SK-N-SH treated with all-trans-retinoic acid at 6 μM for 48 hours (cell line): Measurements from ENCODE around the gene TMEM9.

Source experiments
- ATAC-seq: fragments of 200-7000 bp; cut with Tn5 transposase; 3 replicates; pipeline ENCODE4 v1.9.1; 2020; ENCODE audit warnings: mild to moderate bottlenecking, moderate library complexity
- ARNTL ChIP-seq: fragments of 450-650 bp; formaldehyde crosslinking; IDR thresholded peaks from 2 replicates; pipeline ENCODE4 v1.5.0; 2020; ENCODE audit warnings: low read depth, mild to moderate bottlenecking, moderate library complexity, borderline replicate concordance
- CSDC2 ChIP-seq: fragments of 250-450 bp; sonication (Bioruptor Pico); IDR thresholded peaks from 2 replicates; pipeline ENCODE4 v1.5.0; 2020; ENCODE audit warnings: mild to moderate bottlenecking, moderate library complexity
- ESRRG ChIP-seq: fragments of 250-450 bp; sonication (Bioruptor Pico); IDR thresholded peaks from 2 replicates; pipeline ENCODE4 v1.6.1; 2021; ENCODE audit warnings: mild to moderate bottlenecking
- GLIS3 ChIP-seq: fragments of 250-450 bp; sonication (Bioruptor Pico); IDR thresholded peaks from 2 replicates; pipeline ENCODE4 v1.5.0; 2020; ENCODE audit warnings: mild to moderate bottlenecking, moderate library complexity
- ISL1 ChIP-seq: fragments of 250-450 bp; sonication (Bioruptor Pico); IDR thresholded peaks from 2 replicates; pipeline ENCODE4 v2.1.2; 2022; ENCODE audit warnings: mild to moderate bottlenecking, moderate library complexity
- OSR1 ChIP-seq: fragments of 250-450 bp; sonication (Bioruptor Pico); IDR thresholded peaks from 2 replicates; pipeline ENCODE4 v1.8.0; 2022; ENCODE audit warnings: moderate library complexity, mild to moderate bottlenecking, inconsistent platforms
- PPARA ChIP-seq: fragments of 250-450 bp; sonication (Bioruptor Pico); IDR thresholded peaks from 2 replicates; pipeline ENCODE4 v1.5.0; 2020; ENCODE audit warnings: mild to moderate bottlenecking, borderline replicate concordance
- RARB ChIP-seq: fragments of 250-450 bp; sonication (Bioruptor Pico); IDR thresholded peaks from 2 replicates; pipeline ENCODE4 v1.8.0; 2021; ENCODE audit warnings: mild to moderate bottlenecking, moderate library complexity
- TCF4 ChIP-seq: fragments of 250-450 bp; sonication (Bioruptor Pico); IDR thresholded peaks from 2 replicates; pipeline ENCODE4 v1.8.0; 2021; ENCODE audit warnings: mild to moderate bottlenecking, moderate library complexity, borderline replicate concordance
- TOX ChIP-seq: fragments of 250-450 bp; sonication (Bioruptor Pico); IDR thresholded peaks from 2 replicates; pipeline ENCODE4 v1.8.0; 2021; ENCODE audit warnings: mild to moderate bottlenecking, moderate library complexity, borderline replicate concordance
- TSHZ2 ChIP-seq: fragments of 250-450 bp; sonication (Bioruptor Pico); IDR thresholded peaks from 2 replicates; pipeline ENCODE4 v1.5.0; 2020; ENCODE audit warnings: mild to moderate bottlenecking, moderate library complexity
- ZC3H10 ChIP-seq: fragments of 250-450 bp; sonication (Bioruptor Pico); IDR thresholded peaks from 2 replicates; pipeline ENCODE4 v1.5.1; 2021; ENCODE audit warnings: mild to moderate bottlenecking, moderate library complexity
- ZFP3 ChIP-seq: fragments of 250-450 bp; sonication (Bioruptor Pico); IDR thresholded peaks from 2 replicates; pipeline ENCODE4 v1.5.0; 2020; ENCODE audit warnings: mild to moderate bottlenecking, moderate library complexity
- ZFP30 ChIP-seq: fragments of 450-650 bp; formaldehyde crosslinking; IDR thresholded peaks from 2 replicates; pipeline ENCODE4 v1.5.0; 2022; ENCODE audit warnings: mild to moderate bottlenecking, moderate library complexity
- ZNF565 ChIP-seq: fragments of 450-650 bp; formaldehyde crosslinking; conservative IDR thresholded peaks from 2 replicates; pipeline ENCODE4 v1.5.0; 2020; ENCODE audit warnings: low read depth, mild to moderate bottlenecking, moderate library complexity
- ZNF70 ChIP-seq: fragments of 450-650 bp; formaldehyde crosslinking; IDR thresholded peaks from 2 replicates; pipeline ENCODE4 v1.5.0; 2020; ENCODE audit warnings: mild to moderate bottlenecking, moderate library complexity
- ZNF8 ChIP-seq: fragments of 450-650 bp; formaldehyde crosslinking; IDR thresholded peaks from 2 replicates; pipeline ENCODE4 v1.5.0; 2020; ENCODE audit warnings: mild to moderate bottlenecking, moderate library complexity
- TF ChIP-seq, protein P1 (sequence below): fragments of 250-450 bp; sonication (Bioruptor Pico); IDR thresholded peaks from 2 replicates; pipeline ENCODE4 v1.5.1; 2020; ENCODE audit warnings: low read depth, mild to moderate bottlenecking, moderate library complexity
- TF ChIP-seq, protein P2 (sequence below): fragments of 250-450 bp; sonication (Bioruptor Pico); IDR thresholded peaks from 2 replicates; pipeline ENCODE4 v1.8.0; 2021; ENCODE audit warnings: low read depth, mild to moderate bottlenecking, moderate library complexity, borderline replicate concordance
- TF ChIP-seq, protein P3 (sequence below): fragments of 250-450 bp; sonication (Bioruptor Pico); IDR thresholded peaks from 2 replicates; pipeline ENCODE4 v1.5.1; 2021; ENCODE audit warnings: mild to moderate bottlenecking, moderate library complexity

The TMEM9 gene

DNA sequence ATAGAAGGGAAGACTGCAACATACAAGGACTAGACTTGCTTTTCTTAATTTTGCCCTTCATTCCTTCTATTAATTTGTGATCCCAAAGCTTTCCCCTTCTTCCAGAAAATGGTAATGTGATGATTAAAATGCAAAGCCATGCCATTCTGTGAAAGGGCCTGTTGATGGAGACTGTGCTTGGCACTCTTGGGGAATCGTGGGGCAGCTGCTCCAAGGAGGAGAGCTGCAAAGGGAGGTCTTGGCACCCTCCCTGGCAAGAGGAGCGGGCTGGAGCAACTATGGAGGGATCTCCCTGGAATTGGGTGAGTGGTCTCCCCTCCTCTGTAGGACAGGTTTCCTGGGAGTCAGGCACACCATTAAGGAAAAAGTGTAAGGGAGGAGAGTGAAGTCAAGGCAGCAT lies 58.7 kb downstream of the TMEM9 start (continued):
- TF ChIP-seq TOX (CRISPR knock-in tag), result no peak
- TF ChIP-seq, protein P1, sequence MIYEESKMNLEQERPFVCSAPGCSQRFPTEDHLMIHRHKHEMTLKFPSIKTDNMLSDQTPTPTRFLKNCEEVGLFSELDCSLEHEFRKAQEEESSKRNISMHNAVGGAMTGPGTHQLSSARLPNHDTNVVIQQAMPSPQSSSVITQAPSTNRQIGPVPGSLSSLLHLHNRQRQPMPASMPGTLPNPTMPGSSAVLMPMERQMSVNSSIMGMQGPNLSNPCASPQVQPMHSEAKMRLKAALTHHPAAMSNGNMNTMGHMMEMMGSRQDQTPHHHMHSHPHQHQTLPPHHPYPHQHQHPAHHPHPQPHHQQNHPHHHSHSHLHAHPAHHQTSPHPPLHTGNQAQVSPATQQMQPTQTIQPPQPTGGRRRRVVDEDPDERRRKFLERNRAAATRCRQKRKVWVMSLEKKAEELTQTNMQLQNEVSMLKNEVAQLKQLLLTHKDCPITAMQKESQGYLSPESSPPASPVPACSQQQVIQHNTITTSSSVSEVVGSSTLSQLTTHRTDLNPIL (CRISPR knock-in tag), result no peak
- no peak for TF ChIP-seq ZNF565
- no peak for TF ChIP-seq ARNTL (CRISPR knock-in tag)
- TF ChIP-seq, all 23 proteins: peak for 0

DNA sequence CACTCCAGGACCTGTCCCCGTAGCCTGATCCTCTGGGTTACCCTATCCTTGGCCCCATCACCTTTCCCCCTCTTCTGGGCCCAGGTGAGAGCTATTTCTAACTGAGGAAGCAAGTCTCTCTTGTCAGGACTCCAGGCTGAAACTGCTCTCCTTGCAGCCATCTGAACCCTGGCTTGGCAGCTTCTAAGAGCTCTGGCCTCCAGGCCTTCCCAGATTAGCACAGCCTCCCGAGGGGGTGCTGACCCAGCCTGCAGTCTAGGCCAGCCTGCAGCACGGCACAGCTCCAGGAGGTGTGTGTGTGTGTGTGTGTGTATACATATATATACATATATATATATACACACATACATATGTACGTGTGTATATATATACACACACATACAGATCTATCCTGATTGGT lies 59.4 kb downstream of the TMEM9 start:
- ATAC-seq, result no peak
- TF ChIP-seq TOX (CRISPR knock-in tag) (no peak), TSHZ2 (no peak), ARNTL (CRISPR knock-in tag) (no peak), ZFP3 (CRISPR knock-in tag) (no peak), CSDC2 (CRISPR knock-in tag) (no peak), OSR1 (CRISPR knock-in tag) (no peak), GLIS3 (CRISPR knock-in tag) (no peak), RARB (CRISPR knock-in tag) (no peak), ZNF565 (no peak), ISL1 (CRISPR knock-in tag) (no peak)
- TF ChIP-seq, protein P2, sequence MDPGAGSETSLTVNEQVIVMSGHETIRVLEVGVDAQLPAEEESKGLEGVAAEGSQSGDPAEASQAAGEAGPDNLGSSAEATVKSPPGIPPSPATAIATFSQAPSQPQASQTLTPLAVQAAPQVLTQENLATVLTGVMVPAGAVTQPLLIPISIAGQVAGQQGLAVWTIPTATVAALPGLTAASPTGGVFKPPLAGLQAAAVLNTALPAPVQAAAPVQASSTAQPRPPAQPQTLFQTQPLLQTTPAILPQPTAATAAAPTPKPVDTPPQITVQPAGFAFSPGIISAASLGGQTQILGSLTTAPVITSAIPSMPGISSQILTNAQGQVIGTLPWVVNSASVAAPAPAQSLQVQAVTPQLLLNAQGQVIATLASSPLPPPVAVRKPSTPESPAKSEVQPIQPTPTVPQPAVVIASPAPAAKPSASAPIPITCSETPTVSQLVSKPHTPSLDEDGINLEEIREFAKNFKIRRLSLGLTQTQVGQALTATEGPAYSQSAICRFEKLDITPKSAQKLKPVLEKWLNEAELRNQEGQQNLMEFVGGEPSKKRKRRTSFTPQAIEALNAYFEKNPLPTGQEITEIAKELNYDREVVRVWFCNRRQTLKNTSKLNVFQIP (CRISPR knock-in tag), result no peak

DNA sequence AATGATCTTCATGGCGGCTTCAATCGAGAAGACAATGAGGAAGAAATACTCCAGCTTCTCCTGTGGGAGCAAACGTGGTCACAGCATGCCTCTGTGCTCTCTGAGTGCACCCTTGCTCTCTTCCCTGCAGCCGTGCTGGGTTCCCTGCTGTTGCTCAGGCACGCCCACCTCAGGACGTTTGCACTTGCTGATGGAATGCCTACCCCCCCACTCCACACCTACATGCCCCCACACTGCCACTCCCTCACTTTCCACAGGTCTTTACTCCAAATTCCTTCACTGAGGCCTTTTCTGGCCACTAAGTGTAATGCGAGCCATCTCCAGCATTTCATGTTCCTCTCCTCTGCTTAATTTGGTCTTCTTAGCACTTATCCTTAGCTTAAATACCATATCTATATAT lies 60.3 kb downstream of the TMEM9 start:
- ATAC-seq, result no peak
- TF ChIP-seq RARB (CRISPR knock-in tag) (no peak), ZFP3 (CRISPR knock-in tag) (no peak), ZNF70 (CRISPR knock-in tag) (no peak), TSHZ2 (no peak), TCF4 (CRISPR knock-in tag) (no peak), OSR1 (CRISPR knock-in tag) (no peak), PPARA (CRISPR knock-in tag) (no peak), ZFP30 (CRISPR knock-in tag) (no peak), ISL1 (CRISPR knock-in tag) (no peak)
- TF ChIP-seq, all 23 proteins: peak for 0

GRCh38 chr1:201093561-201093960 lies 60.7 kb downstream of the TMEM9 start:
- no peak for ATAC-seq
- TF ChIP-seq, protein P3, sequence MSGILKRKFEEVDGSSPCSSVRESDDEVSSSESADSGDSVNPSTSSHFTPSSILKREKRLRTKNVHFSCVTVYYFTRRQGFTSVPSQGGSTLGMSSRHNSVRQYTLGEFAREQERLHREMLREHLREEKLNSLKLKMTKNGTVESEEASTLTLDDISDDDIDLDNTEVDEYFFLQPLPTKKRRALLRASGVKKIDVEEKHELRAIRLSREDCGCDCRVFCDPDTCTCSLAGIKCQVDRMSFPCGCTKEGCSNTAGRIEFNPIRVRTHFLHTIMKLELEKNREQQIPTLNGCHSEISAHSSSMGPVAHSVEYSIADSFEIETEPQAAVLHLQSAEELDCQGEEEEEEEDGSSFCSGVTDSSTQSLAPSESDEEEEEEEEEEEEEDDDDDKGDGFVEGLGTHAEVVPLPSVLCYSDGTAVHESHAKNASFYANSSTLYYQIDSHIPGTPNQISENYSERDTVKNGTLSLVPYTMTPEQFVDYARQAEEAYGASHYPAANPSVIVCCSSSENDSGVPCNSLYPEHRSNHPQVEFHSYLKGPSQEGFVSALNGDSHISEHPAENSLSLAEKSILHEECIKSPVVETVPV, result no peak
- TF ChIP-seq ESRRG (CRISPR knock-in tag), result no peak
- TF ChIP-seq RARB (CRISPR knock-in tag), result no peak
- TF ChIP-seq ZNF8, result no peak
- no peak for TF ChIP-seq GLIS3 (CRISPR knock-in tag)
- no peak for TF ChIP-seq CSDC2 (CRISPR knock-in tag)
- TF ChIP-seq, protein P1 (CRISPR knock-in tag), result no peak
- TF ChIP-seq ZC3H10, result no peak
- TF ChIP-seq ZNF70 (CRISPR knock-in tag), result no peak
- TF ChIP-seq ZFP30 (CRISPR knock-in tag), result no peak
- no peak for TF ChIP-seq ZFP3 (CRISPR knock-in tag)
- no peak for TF ChIP-seq TSHZ2
- no peak for TF ChIP-seq TCF4 (CRISPR knock-in tag)
- no peak for TF ChIP-seq OSR1 (CRISPR knock-in tag)
- no peak for TF ChIP-seq ZNF565
- no peak for TF ChIP-seq ISL1 (CRISPR knock-in tag)
